PC-3 (cell line): ENCODE measurements around the gene VPREB3. TPM values are rescaled to one million over a fixed set of nuclear protein-coding genes. Genes with fewer than 3 reads are reported as not detected.

ENCODE experiments used
- ATAC-seq: fragments of 200-7000 bp; cut with Tn5 transposase; 2 replicates; pipeline ENCODE4 v1.9.1; 2020; ENCODE audit warnings: mild to moderate bottlenecking, moderate library complexity
- BruUV-seq: library from RNA; stranded (reverse); fragments of 400-500 nt; replicated peaks from 2 replicates; lab custom pipeline; 2021; lab: Mats Ljungman, UMichigan
- CTCF ChIA-PET: fragments of 300-600 bp; sonication (Branson Sonifier 250); formaldehyde crosslinking; loops from one replicate; lab custom pipeline; 2022; ENCODE audit warnings: antibody characterized with exemption; lab: Charles Lee
- POLR2A ChIA-PET: fragments of 300-600 bp; sonication (Branson Sonifier 250); formaldehyde crosslinking; loops from one replicate; lab custom pipeline; 2022; ENCODE audit warnings: antibody characterized with exemption; ENCODE audit not compliant: unreplicated experiment; lab: Charles Lee
- DNase-seq: peaks from one replicate; pipeline ENCODE4 v3.0.0-alpha.2; 2015
- H2AFZ ChIP-seq: fragments of 300-600 bp; sonication (generic); 2 replicates; pipeline ENCODE4 v1.6.0; 2016; ENCODE audit warnings: antibody characterized with exemption, low read length
- H3F3A ChIP-seq: fragments of 300-600 bp; sonication (generic); one replicate; pipeline ENCODE4 v1.6.0; 2017; ENCODE audit warnings: antibody characterized with exemption, low read length, control low read depth, mild to moderate bottlenecking; ENCODE audit not compliant: unreplicated experiment
- H3K27ac ChIP-seq: fragments of 300-600 bp; sonication (generic); 2 replicates; pipeline ENCODE4 v1.5.1; 2016; ENCODE audit warnings: mild to moderate bottlenecking, low read length
- H3K27me3 ChIP-seq: fragments of 300-600 bp; sonication (generic); 2 replicates; pipeline ENCODE4 v1.6.1; 2016; ENCODE audit warnings: low read length, mixed read lengths
- H3K36me3 ChIP-seq: fragments of 300-600 bp; sonication (generic); 2 replicates; pipeline ENCODE4 v1.6.1; 2016; ENCODE audit warnings: low read depth, mixed run types, low read length, mixed read lengths
- H3K4me1 ChIP-seq: fragments of 300-600 bp; sonication (generic); 2 replicates; pipeline ENCODE4 v1.5.1; 2016; ENCODE audit warnings: low read length; ENCODE audit not compliant: insufficient read depth
- H3K4me2 ChIP-seq: fragments of 300-600 bp; sonication (generic); 2 replicates; pipeline ENCODE4 v1.6.0; 2016; ENCODE audit warnings: low read length
- H3K4me3 ChIP-seq: fragments of 300-600 bp; sonication (generic); 2 replicates; pipeline ENCODE4 v1.5.1; 2016; ENCODE audit warnings: mild to moderate bottlenecking, low read length, mixed read lengths
- H3K79me2 ChIP-seq: fragments of 300-600 bp; sonication (generic); 2 replicates; pipeline ENCODE4 v1.6.1; 2017; ENCODE audit warnings: low read length, mixed read lengths
- H3K9ac ChIP-seq: fragments of 300-600 bp; sonication (generic); 2 replicates; pipeline ENCODE4 v1.6.0; 2016; ENCODE audit warnings: mild to moderate bottlenecking, low read length
- H3K9me2 ChIP-seq: fragments of 300-600 bp; sonication (generic); replicated peaks from 2 replicates; pipeline ENCODE4 v1.6.1; 2016; ENCODE audit warnings: mixed run types, low read length, mixed read lengths
- H3K9me3 ChIP-seq: fragments of 300-600 bp; sonication (generic); 2 replicates; pipeline ENCODE4 v1.6.1; 2016; ENCODE audit warnings: low read length, mixed read lengths
- H4K20me1 ChIP-seq: fragments of 300-600 bp; sonication (generic); 2 replicates; pipeline ENCODE4 v1.6.1; 2016; ENCODE audit warnings: low read length, mixed read lengths
- CTCF ChIP-seq: fragments of 300-600 bp; sonication (generic); conservative IDR thresholded peaks from 2 replicates; pipeline ENCODE4 v1.5.1; 2017; ENCODE audit warnings: antibody characterized with exemption, low read depth, mild to moderate bottlenecking, low read length
- EZH2 ChIP-seq: fragments of 300-600 bp; sonication (generic); IDR thresholded peaks from one replicate; pipeline ENCODE4 v1.6.1; 2017; ENCODE audit warnings: antibody characterized with exemption, mild to moderate bottlenecking, low read length; ENCODE audit not compliant: unreplicated experiment
- EZH2phosphoT487 ChIP-seq: fragments of 300-600 bp; sonication (generic); IDR thresholded peaks from 2 replicates; pipeline ENCODE4 v1.6.1; 2018; ENCODE audit warnings: mild to moderate bottlenecking, antibody characterized with exemption, low read length, borderline replicate concordance
- intact Hi-C: fragments of 100-400 bp; cut with micrococcal nuclease; formaldehyde crosslinking; loops from 2 replicates; pipeline ENCODE4 v1.9.0; 2023
- total RNA-seq: library from RNA; depleted of rRNA; stranded (reverse); fragments of >200 nt; gene quantifications from 2 replicates; pipeline ENCODE4 v1.2.3, GENCODE V29; 2014

VPREB3 gene
- total RNA-seq, 1 experiment from 2014 or later: 0.77 TPM

- Histone ChIP-seq H2AFZ (peak within 1 kb of the TSS; percentile 95), H3K4me1 (peaks cover 8% of the 10 kb centered on the region), H3K9ac (peak within 1 kb of the TSS; percentile 88), H3K9me2 (no peaks in the 10 kb centered on the region), H4K20me1 (no peaks in the 10 kb centered on the region), H3K27ac (peak within 1 kb of the TSS; percentile 33; the same call in 1 of the 2 replicates), H3K79me2 (0 out of 2 replicates have a peak, but pooled peaks cover 4% of the 10 kb centered on the region), H3K9me3 (no peaks in the 10 kb centered on the region), H3K4me3 (peak within 1 kb of the TSS; percentile 86), H3K4me2 (peak within 1 kb of the TSS; percentile 97), H3F3A (no peaks in the 10 kb centered on the region), H3K27me3 (no peaks in the 10 kb centered on the region), H3K36me3 (no peaks in the 10 kb centered on the region)
- intact Hi-C loops: no loop called here
- POLR2A ChIA-PET: interaction anchor here (0.6 kb wide), 2 partner anchors 12 to 29 kb away, joined by 3 to 4 read pairs; no protein-coding TSS in a partner anchor
- TF ChIP-seq EZH2: no peak
- TF ChIP-seq CTCF: no peak
- no peak for TF ChIP-seq EZH2phosphoT487
- BruUV-seq: no TSS peak
- CTCF ChIA-PET: interaction anchor here (0.6 kb wide), 2 partner anchors 37 to 99 kb away, joined by 3 read pairs; no protein-coding TSS in a partner anchor
- peak; percentile 85 for DNase-seq
- ATAC-seq: peak; percentile 96
Observed at GRCh38 chr22:23750714-23751440, 3.3 kb downstream of the VPREB3 start, which contains the start of gene ZNF70. TSS of gene ZNF70 (minus strand) at chr22:23751112. CDS start at chr22:23745140, 5,972 bp downstream.

GRCh38 chr22:23750367-23750713, 3.9 kb downstream of the VPREB3 start:
- CTCF ChIA-PET: no interaction called here

More at GRCh38 chr22:23750367-23750713, 3.9 kb downstream of the VPREB3 start:
- intact Hi-C loops: no loop called here
- H2AFZ ChIP-seq: peak overlapping the region; percentile 95
- peak overlapping the region; percentile 97 for H3K4me2 ChIP-seq
- no peak overlapping the region for H3K27ac ChIP-seq
- no peaks in the 10 kb centered on the region for H3F3A ChIP-seq
- POLR2A ChIA-PET: interaction anchor here (0.6 kb wide), 2 partner anchors 13 to 29 kb away, joined by 3 to 4 read pairs; no protein-coding TSS in a partner anchor
- no peaks in the 10 kb centered on the region for H3K9me3 ChIP-seq
- no peak for DNase-seq
- H3K79me2 ChIP-seq: 0 out of 2 replicates have a peak, but pooled peaks cover 4% of the 10 kb centered on the region
- no peak for ATAC-seq
- peak overlapping the region; percentile 86 for H3K4me3 ChIP-seq
- H3K27me3 ChIP-seq: no peaks in the 10 kb centered on the region
- no peaks in the 10 kb centered on the region for H4K20me1 ChIP-seq
- no peaks in the 10 kb centered on the region for H3K9me2 ChIP-seq
- no peaks in the 10 kb centered on the region for H3K36me3 ChIP-seq
- H3K4me1 ChIP-seq: peaks cover 8% of the 10 kb centered on the region
- TF ChIP-seq CTCF (no peak), EZH2 (no peak), EZH2phosphoT487 (no peak)
- TSS peak; percentile 76 for BruUV-seq
- H3K9ac ChIP-seq: peak overlapping the region; percentile 69
